ENCODE results near the gene DVL3. TPM values are rescaled to one million over a fixed set of nuclear protein-coding genes. Genes with fewer than 3 reads are reported as not detected.
A peak's percentile ranks its signal among the peaks of the same experiment; 100 is the strongest.

Gene DVL3
- 67.6 TPM for polyA plus RNA-seq (2013, experiment 1 of 2)
- polyA plus RNA-seq (2013, experiment 2 of 2) = 65.3 TPM

GRCh38 chr3:184154885-184155643 lies at the start of gene DVL3:
Gene DVL3, plus strand, starts transcription at chr3:184155377. Its CDS starts 259 bp downstream, at chr3:184155636.
- H2AK5ac ChIP-seq (ENCODE audit: low read length, severe bottlenecking) = peak within 1 kb of the TSS; percentile 41
- peak within 1 kb of the TSS; percentile 62 to 94 for H3K14ac ChIP-seq (ENCODE audit: low read length in 2 of 2)
- H3K27ac ChIP-seq (ENCODE audit: low read length, poor library complexity, severe bottlenecking) = peak within 1 kb of the TSS; percentile 76
- no peaks in the 10 kb centered on the region for H3K27me3 ChIP-seq (ENCODE audit: control insufficient read depth in 1 of 2, insufficient read depth in 1 of 2, low read length in 2 of 2)
- DNase-seq = peak; percentile 64
- H3K23ac ChIP-seq (ENCODE audit: low read length in 2 of 2) = peak within 1 kb of the TSS; percentile 90 to 99
- H2AFZ ChIP-seq (ENCODE audit: low read depth, low read length) = no peak within 1 kb of the TSS
- H3K18ac ChIP-seq (ENCODE audit: low read depth in 1 of 2, low read length in 2 of 2) = peak within 1 kb of the TSS; percentile 92 to 99
- H4K91ac ChIP-seq (ENCODE audit: low read length) = peak within 1 kb of the TSS; percentile 96
- peak within 1 kb of the TSS in 1 of 2 experiments; percentile 71 for H2BK12ac ChIP-seq (ENCODE audit: low read length in 2 of 2)
- H2BK5ac ChIP-seq (ENCODE audit: low read depth, low read length, poor library complexity, severe bottlenecking) = peak within 1 kb of the TSS; percentile 81
- H2BK120ac ChIP-seq (ENCODE audit: low read depth, low read length) = peak within 1 kb of the TSS; percentile 71
- H3K4me2 ChIP-seq (ENCODE audit: low read length, poor library complexity, severe bottlenecking) = peak within 1 kb of the TSS; percentile 89
- peak within 1 kb of the TSS; percentile 97 for H3K9ac ChIP-seq (ENCODE audit: low read length)
- H2BK15ac ChIP-seq (ENCODE audit: low read depth, poor library complexity, severe bottlenecking) = peak within 1 kb of the TSS; percentile 100
- under 1% methylated on average over 58 of the region's 84 CpGs for WGBS
- peaks cover 3% of the 10 kb centered on the region for H3K79me1 ChIP-seq (replicated peaks; ENCODE audit: low read length, poor library complexity, severe bottlenecking)
- no peaks in the 10 kb centered on the region for H3K9me3 ChIP-seq (ENCODE audit: control insufficient read depth, low read length)
- H3K4ac ChIP-seq (ENCODE audit: low read depth in 1 of 2, low read length in 2 of 2) = peak within 1 kb of the TSS; percentile 95 to 99
- peaks cover 10% of the 10 kb centered on the region for H3K4me1 ChIP-seq (ENCODE audit: control insufficient read depth, insufficient read depth, low read depth, low read length)
- H3K4me3 ChIP-seq (ENCODE audit: insufficient read depth in 1 of 2, low read depth in 1 of 2, low read length in 2 of 2) = peak within 1 kb of the TSS; percentile 83 to 88
- no peaks in the 10 kb centered on the region for H3K36me3 ChIP-seq (ENCODE audit: control insufficient read depth in 1 of 2, insufficient read depth in 2 of 2, low read depth in 1 of 2, low read length in 2 of 2)
- peak within 1 kb of the TSS; percentile 91 for H4K8ac ChIP-seq (ENCODE audit: low read length)

DNA sequence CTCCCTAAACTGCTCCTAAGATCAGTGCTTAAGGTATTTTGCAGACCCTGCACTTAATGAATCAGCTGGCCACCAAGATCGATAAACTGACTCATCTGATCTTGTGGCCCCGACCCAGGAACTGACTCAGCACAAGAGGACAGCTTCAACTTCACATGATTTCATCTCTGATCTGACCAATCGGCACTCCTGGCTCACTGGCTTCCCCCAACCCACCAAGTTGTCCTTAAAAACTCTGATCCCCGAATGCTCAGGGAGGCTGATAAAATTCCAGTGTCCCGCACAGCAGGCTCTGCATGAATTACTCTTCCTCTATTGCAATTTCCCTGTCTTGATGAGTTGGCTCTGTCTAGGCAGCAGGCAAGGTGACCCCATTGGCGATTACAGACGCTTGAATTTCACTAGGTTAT lies 44.9 kb upstream of the DVL3 start:
- Histone ChIP-seq H3K9ac (ENCODE audit: low read length) (peak overlapping the region; percentile 70), H3K36me3 (ENCODE audit: control insufficient read depth in 1 of 2, insufficient read depth in 2 of 2, low read depth in 1 of 2, low read length in 2 of 2) (no peaks in the 10 kb centered on the region), H2BK120ac (ENCODE audit: low read depth, low read length) (no peak overlapping the region), H2BK5ac (ENCODE audit: low read depth, low read length, poor library complexity, severe bottlenecking) (no peak overlapping the region), H3K14ac (ENCODE audit: low read length in 2 of 2) (no peak overlapping the region), H3K27ac (ENCODE audit: low read length, poor library complexity, severe bottlenecking) (no peak overlapping the region), H3K79me1 (replicated peaks; ENCODE audit: low read length, poor library complexity, severe bottlenecking) (no peaks in the 10 kb centered on the region), H2AK5ac (ENCODE audit: low read length, severe bottlenecking) (no peak overlapping the region), H2BK12ac (ENCODE audit: low read length in 2 of 2) (no peak overlapping the region), H3K18ac (ENCODE audit: low read depth in 1 of 2, low read length in 2 of 2) (no peak overlapping the region), H4K8ac (ENCODE audit: low read length) (no peak overlapping the region), H2AFZ (ENCODE audit: low read depth, low read length) (no peak overlapping the region), H4K91ac (ENCODE audit: low read length) (no peak overlapping the region), H3K4me1 (ENCODE audit: control insufficient read depth, insufficient read depth, low read depth, low read length) (peaks cover 4% of the 10 kb centered on the region), H3K27me3 (ENCODE audit: control insufficient read depth in 1 of 2, insufficient read depth in 1 of 2, low read length in 2 of 2) (peaks cover 8% of the 10 kb centered on the region in 2 experiments), H3K9me3 (ENCODE audit: control insufficient read depth, low read length) (no peaks in the 10 kb centered on the region), H3K4me2 (ENCODE audit: low read length, poor library complexity, severe bottlenecking) (peak overlapping the region; percentile 29), H3K4ac (ENCODE audit: low read depth in 1 of 2, low read length in 2 of 2) (no peak overlapping the region), H2BK15ac (ENCODE audit: low read depth, poor library complexity, severe bottlenecking) (no peak overlapping the region), H3K23ac (ENCODE audit: low read length in 2 of 2) (no peak overlapping the region), H3K4me3 (ENCODE audit: insufficient read depth in 1 of 2, low read depth in 1 of 2, low read length in 2 of 2) (peak overlapping the region in 1 of 2 experiments; percentile 56)
- DNase-seq = peak; percentile 23
- 50% methylated on average over 5 of the region's 7 CpGs for WGBS

- no peak for DNase-seq
- Histone ChIP-seq H3K14ac (ENCODE audit: low read length in 2 of 2) (no peak overlapping the region), H2AK5ac (ENCODE audit: low read length, severe bottlenecking) (no peak overlapping the region), H4K8ac (ENCODE audit: low read length) (no peak overlapping the region), H3K79me1 (replicated peaks; ENCODE audit: low read length, poor library complexity, severe bottlenecking) (no peaks in the 10 kb centered on the region), H2AFZ (ENCODE audit: low read depth, low read length) (no peak overlapping the region), H3K4me1 (ENCODE audit: control insufficient read depth, insufficient read depth, low read depth, low read length) (no peaks in the 10 kb centered on the region), H3K27me3 (ENCODE audit: control insufficient read depth in 1 of 2, insufficient read depth in 1 of 2, low read length in 2 of 2) (peaks cover 16 to 27% of the 10 kb centered on the region in 2 experiments), H3K4me2 (ENCODE audit: low read length, poor library complexity, severe bottlenecking) (no peak overlapping the region), H4K91ac (ENCODE audit: low read length) (no peak overlapping the region), H2BK12ac (ENCODE audit: low read length in 2 of 2) (no peak overlapping the region), H3K27ac (ENCODE audit: low read length, poor library complexity, severe bottlenecking) (no peak overlapping the region), H2BK5ac (ENCODE audit: low read depth, low read length, poor library complexity, severe bottlenecking) (no peak overlapping the region), H2BK120ac (ENCODE audit: low read depth, low read length) (no peak overlapping the region), H3K9ac (ENCODE audit: low read length) (no peak overlapping the region), H3K18ac (ENCODE audit: low read depth in 1 of 2, low read length in 2 of 2) (no peak overlapping the region), H3K4me3 (ENCODE audit: insufficient read depth in 1 of 2, low read depth in 1 of 2, low read length in 2 of 2) (no peak overlapping the region), H2BK15ac (ENCODE audit: low read depth, poor library complexity, severe bottlenecking) (no peak overlapping the region), H3K23ac (ENCODE audit: low read length in 2 of 2) (no peak overlapping the region), H3K36me3 (ENCODE audit: control insufficient read depth in 1 of 2, insufficient read depth in 2 of 2, low read depth in 1 of 2, low read length in 2 of 2) (no peaks in the 10 kb centered on the region), H3K4ac (ENCODE audit: low read depth in 1 of 2, low read length in 2 of 2) (no peak overlapping the region), H3K9me3 (ENCODE audit: control insufficient read depth, low read length) (no peaks in the 10 kb centered on the region)
- WGBS = 76% methylated on average over 4 of the region's 4 CpGs
These were observed 39.2 kb upstream of the DVL3 start for GRCh38 chr3:184116017-184116416.

- H2AFZ ChIP-seq (ENCODE audit: low read depth, low read length) = no peak overlapping the region
- H3K9ac ChIP-seq (ENCODE audit: low read length) = no peak overlapping the region
- H2BK5ac ChIP-seq (ENCODE audit: low read depth, low read length, poor library complexity, severe bottlenecking) = no peak overlapping the region
- no peaks in the 10 kb centered on the region for H3K9me3 ChIP-seq (ENCODE audit: control insufficient read depth, low read length)
- H3K27me3 ChIP-seq (ENCODE audit: control insufficient read depth in 1 of 2, insufficient read depth in 1 of 2, low read length in 2 of 2) = peaks cover 15 to 26% of the 10 kb centered on the region in 2 experiments
- DNase-seq = no peak
- H2AK5ac ChIP-seq (ENCODE audit: low read length, severe bottlenecking) = no peak overlapping the region
- H3K4ac ChIP-seq (ENCODE audit: low read depth in 1 of 2, low read length in 2 of 2) = no peak overlapping the region
- no peak overlapping the region for H2BK12ac ChIP-seq (ENCODE audit: low read length in 2 of 2)
- no peak overlapping the region for H3K18ac ChIP-seq (ENCODE audit: low read depth in 1 of 2, low read length in 2 of 2)
- H3K79me1 ChIP-seq (replicated peaks; ENCODE audit: low read length, poor library complexity, severe bottlenecking) = no peaks in the 10 kb centered on the region
- H2BK15ac ChIP-seq (ENCODE audit: low read depth, poor library complexity, severe bottlenecking) = no peak overlapping the region
- no peaks in the 10 kb centered on the region for H3K4me1 ChIP-seq (ENCODE audit: control insufficient read depth, insufficient read depth, low read depth, low read length)
- no peaks in the 10 kb centered on the region for H3K36me3 ChIP-seq (ENCODE audit: control insufficient read depth in 1 of 2, insufficient read depth in 2 of 2, low read depth in 1 of 2, low read length in 2 of 2)
- no peak overlapping the region for H3K27ac ChIP-seq (ENCODE audit: low read length, poor library complexity, severe bottlenecking)
- H4K91ac ChIP-seq (ENCODE audit: low read length) = no peak overlapping the region
- 78% methylated on average over 6 of the region's 6 CpGs for WGBS
- H4K8ac ChIP-seq (ENCODE audit: low read length) = no peak overlapping the region
- no peak overlapping the region for H3K23ac ChIP-seq (ENCODE audit: low read length in 2 of 2)
- H3K4me2 ChIP-seq (ENCODE audit: low read length, poor library complexity, severe bottlenecking) = no peak overlapping the region
- H3K4me3 ChIP-seq (ENCODE audit: insufficient read depth in 1 of 2, low read depth in 1 of 2, low read length in 2 of 2) = no peak overlapping the region
- H2BK120ac ChIP-seq (ENCODE audit: low read depth, low read length) = no peak overlapping the region
- no peak overlapping the region for H3K14ac ChIP-seq (ENCODE audit: low read length in 2 of 2)
These were observed 37.5 kb upstream of the DVL3 start for GRCh38 chr3:184117636-184118035.

Measured in mesenchymal stem cell (in vitro differentiated cells and primary cell).